Osteocyte (in vitro differentiated cells): ENCODE measurements around the gene AURKAIP1. TPM values are rescaled to one million over a fixed set of nuclear protein-coding genes. Genes with fewer than 3 reads are reported as not detected.

Experiments used
- DNase-seq: peaks from one replicate; pipeline ENCODE4 v3.0.0; 2021; ENCODE audit warnings: mixed read lengths; ENCODE audit not compliant: unreplicated experiment; ENCODE audit errors: extremely low spot score
- H3K27ac Mint-ChIP-seq: one replicate; pipeline ENCODE4 v1.8.0; 2021; ENCODE audit warnings: mild to moderate bottlenecking, mixed read lengths; ENCODE audit not compliant: unreplicated experiment
- H3K27me3 Mint-ChIP-seq: one replicate; pipeline ENCODE4 v1.8.0; 2021; ENCODE audit warnings: mixed read lengths; ENCODE audit not compliant: unreplicated experiment
- H3K36me3 Mint-ChIP-seq: one replicate; pipeline ENCODE4 v1.8.0; 2021; ENCODE audit warnings: mixed read lengths; ENCODE audit not compliant: unreplicated experiment
- H3K4me1 Mint-ChIP-seq: one replicate; pipeline ENCODE4 v1.8.0; 2021; ENCODE audit warnings: mixed read lengths; ENCODE audit not compliant: unreplicated experiment
- H3K4me3 Mint-ChIP-seq: one replicate; pipeline ENCODE4 v1.8.0; 2021; ENCODE audit warnings: mild to moderate bottlenecking, moderate library complexity, mixed read lengths; ENCODE audit not compliant: unreplicated experiment
- H3K9me3 Mint-ChIP-seq: one replicate; pipeline ENCODE4 v1.8.0; 2021; ENCODE audit warnings: mixed read lengths; ENCODE audit not compliant: unreplicated experiment
- CTCF ChIP-seq: fragments of 200-600 bp; sonication (generic); IDR thresholded peaks from 2 replicates; pipeline ENCODE4 v1.5.0; 2021; ENCODE audit warnings: antibody characterized with exemption, mild to moderate bottlenecking, moderate library complexity
- total RNA-seq: library from RNA; stranded (reverse); gene quantifications from 2 replicates; pipeline ENCODE4 v1.2.1, GENCODE V29; 2021

The AURKAIP1 gene
- total RNA-seq, 1 donor from 2014 or later: 116 TPM

- Mint-ChIP-seq H3K27me3 (no peaks in the 10 kb centered on the region), H3K27ac (no peak overlapping the region), H3K36me3 (no peaks in the 10 kb centered on the region), H3K4me3 (no peak overlapping the region), H3K4me1 (peaks cover 16% of the 10 kb centered on the region), H3K9me3 (no peaks in the 10 kb centered on the region)
- no peak for TF ChIP-seq CTCF
- no peak for DNase-seq
Observed at GRCh38 chr1:1332031-1332755, 42.8 kb downstream of the AURKAIP1 start.

- TF ChIP-seq CTCF: no peak
- Mint-ChIP-seq H3K36me3 (no peaks in the 10 kb centered on the region), H3K4me1 (peaks cover 20% of the 10 kb centered on the region), H3K4me3 (peak within 1 kb of the TSS; percentile 4), H3K27ac (peak within 1 kb of the TSS; percentile 89), H3K9me3 (no peaks in the 10 kb centered on the region), H3K27me3 (no peaks in the 10 kb centered on the region)
- no peak for DNase-seq
Observed at GRCh38 chr1:1331068-1331965, 43.7 kb downstream of the AURKAIP1 start, which contains the start of gene TAS1R3. TAS1R3 (plus strand) TSS chr1:1331280; CDS start chr1:1331346, 66 bp downstream.

GRCh38 chr1:1330366-1331067, 44.5 kb downstream of the AURKAIP1 start:
- H3K27ac Mint-ChIP-seq: peak overlapping the region; percentile 89
- no peaks in the 10 kb centered on the region for H3K27me3 Mint-ChIP-seq
- no peaks in the 10 kb centered on the region for H3K9me3 Mint-ChIP-seq
- no peaks in the 10 kb centered on the region for H3K36me3 Mint-ChIP-seq
- H3K4me1 Mint-ChIP-seq: peaks cover 22% of the 10 kb centered on the region
- no peak for DNase-seq
- H3K4me3 Mint-ChIP-seq: peak overlapping the region; percentile 4
- TF ChIP-seq CTCF: no peak

- no peaks in the 10 kb centered on the region for H3K9me3 Mint-ChIP-seq
- no peak overlapping the region for H3K27ac Mint-ChIP-seq
- DNase-seq: no peak
- no peak overlapping the region for H3K4me3 Mint-ChIP-seq
- no peaks in the 10 kb centered on the region for H3K36me3 Mint-ChIP-seq
- no peaks in the 10 kb centered on the region for H3K27me3 Mint-ChIP-seq
- no peak for TF ChIP-seq CTCF
- peaks cover 26% of the 10 kb centered on the region for H3K4me1 Mint-ChIP-seq
Observed at GRCh38 chr1:1329304-1330210, 45.5 kb downstream of the AURKAIP1 start.
